GM21717 (cell line): Measurements from ENCODE around the gene RPAP3.
A peak's percentile ranks its signal among the peaks of the same experiment; 100 is the strongest.

Source experiments
- ATAC-seq: cut with Tn5 transposase; IDR thresholded peaks from one replicate; pipeline ENCODE4 v1.9.1; 2021; ENCODE audit warnings: mild to moderate bottlenecking, moderate library complexity; ENCODE audit not compliant: unreplicated experiment

The RPAP3 gene

DNA sequence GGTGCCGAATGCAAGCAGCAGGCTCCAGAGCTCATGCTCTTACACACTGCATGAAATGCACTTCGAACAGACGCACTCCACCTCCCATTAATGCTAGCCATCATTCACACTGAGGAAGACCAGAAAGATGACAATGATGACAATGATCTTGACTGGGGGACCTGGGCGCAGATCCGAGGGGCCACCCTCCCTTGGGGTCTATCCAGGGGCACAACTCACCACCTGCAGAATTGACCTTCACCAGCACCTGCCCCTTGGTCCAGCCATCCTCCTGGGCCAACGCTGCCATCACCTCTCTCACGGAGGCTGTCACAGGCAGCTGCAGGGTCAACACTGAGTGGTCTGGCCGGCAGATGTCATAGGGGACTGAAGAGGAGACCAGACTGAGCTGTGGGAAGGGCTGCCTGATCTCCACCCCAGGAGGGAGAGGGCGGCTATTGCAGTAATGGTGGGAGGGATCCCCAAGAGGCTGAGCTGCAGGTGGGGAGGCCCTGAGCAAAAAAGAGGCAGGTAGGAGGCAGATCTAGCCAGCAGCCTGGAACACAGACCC lies 37.6 kb upstream of the RPAP3 start:
- ATAC-seq = no peak

DNA sequence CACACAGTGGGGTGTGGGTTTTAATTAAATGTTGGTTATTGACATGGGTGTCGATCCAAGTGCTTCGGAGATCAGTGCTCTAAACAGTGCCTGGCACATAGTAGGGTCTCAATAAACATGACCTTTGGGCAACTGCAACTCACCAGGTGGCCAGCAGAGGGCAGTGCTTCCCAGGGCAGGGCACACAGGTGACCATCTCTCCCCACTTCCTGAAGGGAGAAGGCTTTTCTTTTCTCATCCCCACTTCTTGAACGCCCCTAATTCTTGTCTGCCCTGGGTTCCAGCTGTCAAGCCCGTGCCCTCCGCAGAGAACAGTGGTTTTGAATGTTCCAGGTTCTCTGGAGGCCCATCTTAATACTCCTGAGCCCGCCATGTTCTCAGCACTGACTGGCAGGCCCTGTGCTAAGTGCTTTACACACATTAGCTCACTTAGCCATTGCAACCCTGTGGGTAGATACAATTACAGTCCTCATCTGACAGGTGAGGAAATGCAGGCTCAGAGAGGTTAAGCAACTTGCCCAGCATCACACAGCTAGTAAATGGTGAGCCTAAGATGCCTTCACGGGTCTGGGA lies 36.5 kb upstream of the RPAP3 start:
- no peak for ATAC-seq

DNA sequence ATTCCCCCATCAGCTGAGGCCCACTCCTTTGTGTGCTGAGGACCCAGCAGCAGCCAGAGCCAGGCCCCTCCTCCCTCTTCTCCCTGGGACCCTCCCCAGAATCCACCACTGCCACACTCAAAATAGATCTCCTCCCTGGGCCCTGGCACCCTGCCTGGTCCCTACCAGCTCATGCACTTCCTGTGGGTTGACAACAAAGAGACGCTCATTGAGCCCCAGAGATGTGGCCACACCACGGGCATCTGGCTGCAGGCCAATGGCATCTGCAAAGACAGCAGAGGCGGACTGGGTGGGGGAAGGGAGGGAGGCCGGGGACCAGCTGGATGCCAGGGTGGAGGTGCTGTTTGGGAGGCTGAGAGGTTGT lies 35.5 kb upstream of the RPAP3 start:
- ATAC-seq = no peak

DNA sequence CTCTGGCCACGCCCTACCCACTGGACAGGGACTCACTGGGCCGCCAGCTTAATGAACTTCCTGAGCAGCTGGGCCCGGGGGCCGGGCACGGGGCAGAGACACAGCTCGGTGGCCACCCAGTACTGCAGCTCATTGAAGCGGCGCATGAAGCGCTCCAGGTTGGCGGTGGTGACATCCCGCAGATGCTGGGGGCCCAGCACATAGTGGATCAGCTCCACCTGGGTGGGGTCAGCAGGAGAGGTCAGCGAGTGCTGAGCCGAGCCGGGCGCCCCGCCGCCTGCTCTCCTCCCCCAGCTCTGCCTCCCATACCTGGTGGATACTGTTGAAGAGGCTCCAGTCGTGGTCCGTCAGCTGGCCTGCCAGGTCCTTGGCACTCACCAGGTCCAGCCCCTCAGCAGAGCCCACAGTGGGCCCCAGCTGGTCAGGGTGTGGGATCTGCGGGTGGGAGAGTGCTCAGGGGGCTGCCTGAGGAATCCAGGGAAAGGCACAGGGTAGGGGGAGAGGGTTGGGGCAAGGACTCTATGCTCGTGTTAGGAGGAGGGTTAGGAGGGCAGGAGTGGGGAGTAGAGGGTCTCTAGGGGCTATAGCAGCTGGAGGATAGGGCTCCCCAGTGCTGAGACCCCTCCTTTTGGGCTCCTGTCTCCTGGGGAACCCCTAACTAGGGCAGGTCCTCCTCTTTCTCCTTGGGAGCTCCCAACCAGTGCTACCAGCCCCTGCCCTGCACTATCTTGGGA lies 34.9 kb upstream of the RPAP3 start:
- peak; percentile 36 for ATAC-seq

DNA sequence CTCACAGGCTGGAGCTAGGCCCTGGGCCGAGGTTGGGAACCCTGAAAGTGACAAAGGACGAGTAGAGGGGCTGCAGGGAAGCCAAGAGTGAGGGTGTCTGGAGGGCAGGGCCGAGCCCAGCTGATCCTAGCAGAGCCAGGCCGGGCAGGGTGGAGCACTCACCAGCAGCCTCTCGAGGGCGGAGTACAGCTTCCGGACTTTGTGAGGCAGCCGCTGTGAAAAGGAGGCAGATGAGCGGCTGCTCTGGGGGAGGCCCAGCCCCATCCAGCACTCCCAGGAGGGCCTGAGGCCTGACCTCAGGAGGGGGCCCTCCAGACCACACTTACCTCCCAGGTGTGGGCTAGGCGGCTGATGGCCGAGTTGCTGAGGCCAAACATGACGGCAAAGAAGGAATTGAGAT lies 34.1 kb upstream of the RPAP3 start:
- peak; percentile 56 for ATAC-seq

DNA sequence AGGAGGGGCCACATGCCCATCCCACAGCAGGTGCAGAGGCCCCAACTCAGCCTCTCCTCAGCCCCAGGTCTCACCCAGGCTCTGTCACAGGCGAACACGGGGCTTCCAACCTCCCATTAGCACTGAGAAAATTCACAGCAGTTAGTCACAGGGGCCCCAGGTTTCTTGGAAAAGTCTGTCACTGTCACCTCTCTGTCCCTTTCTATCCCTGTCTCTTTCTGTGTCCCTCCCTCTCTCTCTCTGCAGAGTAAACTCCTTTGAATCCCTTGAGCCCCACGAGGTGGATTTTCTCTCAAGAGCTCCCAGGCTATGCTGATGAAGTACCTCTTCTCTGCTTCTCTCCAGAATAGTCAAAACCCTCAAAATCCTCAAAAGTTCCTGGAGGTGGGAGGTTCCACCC lies 33.5 kb upstream of the RPAP3 start:
- no peak for ATAC-seq

DNA sequence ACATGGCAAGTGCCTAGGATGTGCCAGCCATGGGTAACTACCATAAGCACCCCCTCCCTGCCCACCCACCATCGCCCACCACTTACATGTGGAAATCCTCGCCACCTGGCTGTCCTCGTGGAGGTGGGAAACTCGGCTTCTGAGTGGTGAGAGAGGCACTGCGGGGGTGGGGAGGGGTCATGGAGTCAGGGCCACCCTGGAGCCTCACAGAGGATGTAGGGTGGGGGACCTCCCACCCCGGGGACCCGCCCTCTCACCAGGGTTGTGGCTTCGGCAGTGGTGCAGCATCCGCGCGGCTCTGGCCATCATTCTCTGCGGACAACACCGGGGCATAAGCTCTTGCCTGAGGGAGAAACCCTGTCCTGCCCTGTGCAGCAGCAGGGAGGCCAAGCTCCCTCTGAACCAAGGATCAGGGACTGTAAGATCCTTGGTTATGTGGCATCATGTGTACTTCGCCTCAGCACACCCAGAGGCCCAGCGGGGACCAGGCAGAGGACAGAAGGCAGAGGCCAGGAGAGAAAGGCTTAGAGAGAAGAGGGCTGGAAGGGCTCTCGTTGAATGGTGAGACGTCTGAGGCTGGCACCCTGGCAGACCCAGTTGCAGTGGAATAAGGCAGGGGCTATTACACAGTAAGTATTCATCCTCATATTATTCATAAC lies 32.2 kb upstream of the RPAP3 start:
- ATAC-seq = no peak

DNA sequence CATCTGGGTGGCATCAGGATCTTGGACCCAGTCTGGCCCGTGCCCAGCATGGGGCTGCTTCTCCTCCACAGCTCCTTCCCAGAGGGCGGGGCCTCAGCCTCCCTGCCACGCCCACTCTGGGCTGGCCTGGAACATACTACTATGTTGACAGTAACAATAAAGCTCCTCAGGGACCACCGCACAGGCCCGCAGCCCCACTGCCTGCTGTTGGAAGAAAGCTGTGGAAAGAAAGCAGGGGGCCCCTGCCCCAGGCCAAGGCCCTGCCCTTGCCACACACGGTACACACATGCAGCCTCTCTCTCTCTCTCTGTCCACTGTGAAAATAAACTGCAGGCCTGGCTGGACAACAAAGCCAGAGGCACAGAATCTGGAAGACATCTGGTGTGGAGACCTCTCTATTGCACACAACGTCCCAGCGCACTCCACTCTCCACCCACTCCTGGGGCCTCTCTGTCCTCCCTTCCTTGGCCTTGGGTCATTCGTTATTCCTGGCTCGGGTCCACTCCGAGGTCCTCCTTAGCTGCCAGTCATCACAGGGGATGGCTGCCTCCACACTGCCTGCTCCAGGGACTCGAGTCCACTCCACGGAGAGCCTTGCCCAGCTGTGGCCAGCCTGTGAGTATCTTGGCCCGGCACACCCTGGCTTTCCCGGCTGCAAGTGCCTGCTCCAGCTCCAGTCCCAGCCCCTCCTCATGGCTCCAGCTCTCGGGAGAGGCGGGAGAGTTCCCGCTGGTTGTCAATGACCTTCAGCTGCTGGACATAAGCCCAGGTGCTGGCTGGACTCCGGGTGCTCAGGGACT lies 31.2 kb upstream of the RPAP3 start:
- no peak for ATAC-seq

DNA sequence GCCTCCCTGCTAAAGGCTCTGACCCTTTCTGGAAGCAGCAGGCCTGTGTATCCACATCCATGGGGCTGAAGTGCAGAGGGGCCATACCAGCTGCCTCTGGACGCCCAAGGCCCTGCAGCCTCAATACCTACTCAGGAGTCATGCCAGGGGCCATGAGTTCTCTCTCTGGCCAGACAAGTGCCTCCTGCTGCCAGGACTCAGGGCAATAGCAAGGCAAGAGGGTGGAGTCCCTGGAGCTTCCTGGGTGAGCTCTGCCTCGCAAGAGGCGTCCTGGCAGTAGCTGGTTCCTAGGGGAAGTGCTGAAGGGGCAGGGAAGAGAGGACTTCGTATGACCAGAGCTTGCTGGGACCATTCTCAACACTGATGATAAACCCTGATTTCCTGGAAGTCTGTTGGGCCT lies 30.4 kb upstream of the RPAP3 start:
- no peak for ATAC-seq

DNA sequence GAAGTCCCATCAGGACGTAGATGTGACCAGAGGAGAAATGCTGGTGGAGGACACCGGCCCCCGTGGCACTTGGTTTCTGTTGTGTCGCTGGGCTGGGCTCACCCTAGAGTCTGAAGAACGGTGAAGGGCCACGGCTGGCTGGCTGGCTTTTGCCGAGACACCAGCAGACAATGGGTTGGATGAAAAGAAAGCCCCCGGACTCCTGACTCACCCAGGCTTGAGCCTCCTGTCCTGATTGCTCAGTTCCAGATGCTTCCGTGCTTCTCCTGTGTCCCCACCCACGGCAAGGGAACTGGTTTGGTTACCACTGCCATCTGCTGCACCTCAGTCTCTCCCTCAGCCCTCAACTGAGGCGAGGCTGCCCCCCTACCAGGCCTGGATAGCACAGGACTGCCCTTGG lies 29.8 kb upstream of the RPAP3 start:
- no peak for ATAC-seq

DNA sequence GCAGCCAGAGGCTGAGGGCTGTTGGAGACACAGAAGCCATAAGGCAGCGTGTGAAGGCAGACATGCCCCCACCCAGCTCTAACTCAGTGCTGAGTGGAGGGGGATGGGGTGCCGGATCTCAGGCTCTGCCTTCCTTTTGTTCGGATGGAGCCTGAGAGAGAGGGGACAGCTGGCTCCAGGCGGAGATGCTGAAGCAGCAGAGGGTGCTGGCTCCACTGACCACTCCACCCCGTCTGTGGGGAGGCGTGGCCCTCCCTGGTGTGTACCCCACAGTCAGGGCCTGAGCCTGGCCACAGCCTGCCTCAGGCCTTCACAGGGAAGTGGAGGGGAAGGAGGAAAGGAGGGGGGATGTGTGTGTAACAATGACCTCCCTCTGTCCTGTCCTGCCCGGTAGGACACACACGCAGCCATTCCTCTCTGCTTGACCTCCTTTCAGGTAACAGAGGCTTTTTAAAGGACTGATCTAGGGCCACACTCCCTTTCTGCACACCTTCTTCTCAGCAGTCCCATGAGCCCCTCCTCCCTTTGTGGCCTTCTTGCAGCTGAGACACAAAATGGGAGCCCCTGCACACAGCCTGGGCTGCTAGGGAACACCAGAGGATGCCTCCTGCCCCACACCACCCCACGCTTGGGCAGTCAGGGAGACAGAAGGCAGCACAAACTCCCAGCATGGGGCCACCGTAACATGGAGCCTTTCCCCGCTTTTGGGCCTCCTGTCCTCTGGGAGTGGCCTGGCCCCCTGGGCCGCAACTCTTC lies 29.1 kb upstream of the RPAP3 start:
- no peak for ATAC-seq

DNA sequence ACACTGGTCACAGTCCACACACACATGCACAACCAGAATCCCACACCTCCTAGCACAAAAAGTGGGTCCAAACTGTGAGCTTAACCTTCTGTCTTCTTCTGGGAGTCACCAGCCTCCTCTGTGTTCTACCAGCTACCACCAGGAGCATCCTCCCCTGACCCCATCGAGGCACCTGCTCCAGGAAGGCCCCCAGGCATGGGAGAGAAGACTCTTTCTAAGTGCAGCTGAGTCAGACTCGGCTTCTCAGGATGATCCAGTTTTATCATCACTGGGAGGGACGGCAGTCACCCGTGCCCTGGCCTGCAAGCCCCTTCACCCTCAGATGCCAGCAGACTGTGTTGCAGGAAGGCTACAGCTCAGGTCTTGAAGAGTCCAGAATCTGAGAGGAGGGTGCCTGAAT lies 27.3 kb upstream of the RPAP3 start:
- no peak for ATAC-seq

DNA sequence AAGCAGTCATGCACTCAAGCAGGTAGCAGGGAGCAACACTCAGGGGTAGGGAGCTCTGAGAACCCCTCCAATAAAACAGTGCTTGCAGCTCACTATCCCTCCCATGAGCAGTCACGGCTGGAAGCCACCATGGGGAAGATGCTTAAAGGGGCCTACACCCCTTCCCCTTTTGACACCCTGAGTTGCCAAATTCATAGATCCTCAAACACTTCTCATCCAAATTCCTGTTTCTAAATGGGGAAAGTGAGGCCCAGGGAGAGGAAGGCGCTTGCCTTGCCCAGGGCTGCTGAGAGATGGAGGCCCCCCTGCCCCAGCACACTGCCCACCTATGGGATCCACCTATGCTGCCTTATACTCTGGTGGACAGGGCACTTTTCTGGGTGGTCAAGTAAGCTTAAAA lies 26.7 kb upstream of the RPAP3 start:
- ATAC-seq = no peak

DNA sequence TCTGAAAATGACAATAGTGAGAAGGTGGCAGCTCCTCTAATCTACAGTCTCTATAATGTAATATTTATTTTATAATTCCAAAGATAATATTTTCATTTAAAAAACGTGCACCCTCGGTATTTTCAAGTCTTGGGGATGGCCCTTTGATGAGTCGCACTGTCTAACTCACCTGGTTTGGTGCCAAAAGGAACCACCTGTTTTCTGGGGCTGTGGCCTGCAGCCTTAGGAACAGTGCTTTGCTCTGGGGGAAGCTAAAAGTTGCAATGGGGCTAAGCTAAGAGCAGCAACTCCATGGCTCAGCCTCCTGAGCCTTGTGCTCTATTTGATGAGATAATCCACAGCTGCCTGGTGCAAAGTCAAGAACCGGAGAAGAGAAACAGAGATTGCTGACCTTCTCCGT lies 25.9 kb upstream of the RPAP3 start:
- no peak for ATAC-seq

DNA sequence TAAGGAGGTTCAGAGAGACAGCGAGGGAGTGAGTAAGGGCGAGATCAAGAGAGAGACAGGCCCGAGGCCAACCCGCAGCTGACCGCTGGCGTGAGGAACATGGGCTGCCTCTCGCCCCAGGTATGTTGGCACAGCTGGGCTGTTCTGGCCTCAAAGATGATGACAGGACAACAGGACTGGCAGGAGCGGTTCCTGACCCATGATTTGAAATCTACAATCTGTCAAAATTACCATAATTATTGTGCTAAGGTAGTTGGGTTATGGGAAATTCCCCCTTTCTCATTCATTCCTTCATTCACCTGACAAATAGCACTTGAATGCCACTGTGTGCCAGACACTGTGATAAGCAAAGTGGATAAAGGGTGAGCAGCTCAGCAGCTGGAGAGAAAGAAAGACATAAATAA lies 24.5 kb upstream of the RPAP3 start:
- no peak for ATAC-seq

DNA sequence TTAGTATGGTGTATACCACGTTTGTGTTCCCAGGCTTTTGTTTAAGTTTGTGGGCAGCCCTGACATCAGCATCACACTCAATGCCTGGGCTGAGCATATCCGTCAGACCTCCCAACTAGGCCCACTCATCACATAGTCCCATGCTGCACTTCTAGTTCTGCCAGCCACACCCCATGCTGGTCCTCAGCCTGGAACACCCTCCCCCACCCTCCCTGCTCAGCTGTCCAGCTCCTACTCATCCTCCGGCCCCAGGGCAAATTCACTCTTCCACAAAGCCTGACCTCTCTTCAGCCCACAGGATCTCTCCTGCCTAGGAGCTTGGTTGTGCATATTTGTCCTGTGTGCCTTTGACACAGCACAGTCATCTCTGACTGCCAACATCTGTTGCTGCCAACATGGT lies 23.4 kb upstream of the RPAP3 start:
- ATAC-seq = no peak

DNA sequence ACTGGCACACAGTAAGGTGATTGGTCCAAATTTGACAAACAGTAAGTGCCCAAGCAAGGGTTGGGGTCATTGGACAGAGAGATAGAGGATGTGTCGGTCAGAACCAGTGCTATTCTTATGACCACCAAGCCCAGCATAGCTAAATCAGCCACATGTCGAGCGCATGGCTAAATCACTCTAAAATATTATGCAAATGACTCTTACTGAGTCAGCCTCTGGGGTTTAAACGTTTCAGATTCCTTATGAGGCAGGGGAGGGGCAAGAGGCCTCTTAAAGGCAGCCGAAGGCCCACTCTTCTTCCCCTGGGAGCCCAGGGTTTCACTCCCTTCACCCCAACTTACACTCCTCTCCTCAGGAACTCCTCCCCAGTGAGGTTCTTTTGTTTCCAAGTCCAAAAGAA lies 20.1 kb upstream of the RPAP3 start:
- peak; percentile 88 for ATAC-seq

DNA sequence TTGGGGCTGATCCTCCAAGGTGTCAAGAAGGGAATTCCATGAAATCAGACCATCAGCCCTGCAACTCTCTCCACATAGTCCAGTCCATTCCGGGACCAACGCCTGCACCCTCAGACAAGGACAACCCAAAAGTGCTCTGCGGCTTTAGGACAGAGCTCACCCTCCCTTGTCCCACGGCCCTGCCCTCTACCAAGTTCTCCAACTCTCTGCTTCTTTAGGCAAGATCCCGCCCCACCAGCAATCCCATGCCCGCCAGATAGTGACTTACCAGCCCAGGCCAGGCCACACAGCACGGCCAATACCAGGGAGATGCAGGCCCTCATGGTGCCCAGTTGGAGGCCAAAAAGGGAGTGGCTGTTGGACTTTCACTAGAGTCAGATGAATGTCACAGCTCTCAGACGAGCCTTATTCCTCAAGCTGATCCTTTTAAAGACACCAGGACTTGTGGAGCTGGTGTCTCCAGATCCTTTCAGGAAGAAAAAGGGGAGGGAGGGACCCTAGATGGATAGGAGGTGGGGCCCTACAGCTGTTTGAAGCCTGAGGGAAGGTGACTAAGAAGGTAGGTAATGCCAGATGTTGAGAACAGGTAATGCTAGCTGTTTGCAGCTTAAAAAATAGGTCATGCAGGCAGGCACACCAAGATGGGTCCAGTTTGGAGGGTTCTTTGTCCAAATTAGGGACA lies 19.4 kb upstream of the RPAP3 start, which contains the start of gene ENDOU:
Gene ENDOU (minus strand): TSS at position 400 of the 682 bp plus-strand sequence. CDS start 77 bp downstream, at position 323.
- ATAC-seq = no peak

DNA sequence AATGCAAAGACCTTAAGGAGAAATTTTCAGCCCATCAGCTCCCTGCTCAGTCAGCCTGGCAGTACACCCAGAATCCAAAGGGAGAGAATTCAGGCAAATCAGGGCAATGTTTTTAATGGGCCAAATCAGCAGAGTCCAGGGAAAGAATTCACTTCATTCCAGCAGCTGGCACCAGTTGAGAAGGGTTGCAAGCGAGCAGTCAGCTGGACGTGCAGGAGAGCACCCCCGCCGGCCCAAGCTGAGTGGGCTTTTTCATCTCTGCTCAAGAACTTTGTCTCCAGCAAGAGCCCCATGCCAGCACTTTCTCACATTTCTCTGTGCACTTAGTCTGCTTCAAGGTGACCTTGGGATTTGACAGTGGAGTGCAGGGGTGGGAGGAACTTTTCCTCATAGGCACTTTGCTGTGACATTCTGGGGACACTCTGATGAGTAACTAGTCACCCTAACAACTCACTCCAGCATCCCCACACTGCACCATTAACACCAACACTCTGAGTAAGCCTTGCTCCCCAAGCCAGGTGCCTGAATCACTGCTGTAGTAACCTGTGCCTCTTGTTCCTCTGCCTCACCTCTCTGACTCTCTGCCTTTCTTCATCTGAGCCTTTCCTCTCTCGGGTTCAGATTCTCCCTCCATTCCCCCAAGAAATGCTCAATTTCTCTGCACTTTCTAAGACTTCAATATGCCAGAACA lies 17.3 kb upstream of the RPAP3 start:
- no peak for ATAC-seq
